GM12878 (cell line): ENCODE data around the gene ZNF506. TPM values are rescaled to one million over a fixed set of nuclear protein-coding genes. Genes with fewer than 3 reads are reported as not detected.

Experiments
- ATAC-seq: fragments of 200-7000 bp; cut with Tn5 transposase; 3 replicates; pipeline ENCODE4 v1.9.1; 2020; ENCODE audit warnings: mild to moderate bottlenecking, moderate library complexity
- BruUV-seq: library from RNA; stranded (reverse); fragments of 400-500 nt; replicated peaks from 2 replicates; lab custom pipeline; 2021; lab: Mats Ljungman, UMichigan
- CTCF ChIA-PET: fragments of 300-600 bp; sonication (Branson Sonifier 250); formaldehyde crosslinking; extraction: SDS; loops from one replicate; lab custom pipeline; 2021; ENCODE audit warnings: inconsistent platforms; lab: Yijun Ruan, JAX
- POLR2A ChIA-PET: fragments of 350-600 bp; formaldehyde crosslinking; extraction: SDS; loops from one replicate; lab custom pipeline; 2021; ENCODE audit warnings: inconsistent platforms; lab: Charles Lee
- RAD21 ChIA-PET: fragments of 300-600 bp; sonication (Branson Sonifier 250); formaldehyde crosslinking; loops from one replicate; lab custom pipeline; 2023; ENCODE audit warnings: antibody characterized with exemption; ENCODE audit not compliant: unreplicated experiment; lab: Charles Lee
- SMC1A ChIA-PET: fragments of 300-600 bp; sonication (Branson Sonifier 250); formaldehyde crosslinking; loops from one replicate; lab custom pipeline; 2023; ENCODE audit not compliant: unreplicated experiment, uncharacterized antibody; lab: Charles Lee
- DNase-seq: peaks from one replicate; pipeline ENCODE4 v3.0.0-alpha.2; 2011; ENCODE audit warnings: low read depth, low spot score
- FAIRE-seq: peaks from 3 replicates; lab custom pipeline; 2011; peaks lifted over from hg19 to GRCh38; lab: Jason Lieb, UNC
- H2AFZ ChIP-seq: 2 replicates; pipeline ENCODE4 v1.6.0; 2011; ENCODE audit warnings: low read depth, low read length, control low read depth; ENCODE audit not compliant: control insufficient read depth
- H3K27ac ChIP-seq: 2 replicates; pipeline ENCODE4 v1.5.1; 2011; ENCODE audit warnings: control low read depth; ENCODE audit not compliant: control insufficient read depth, insufficient read depth
- H3K27me3 ChIP-seq, 2 experiments: replicated peaks in 1 of 2; 2 replicates each; pipeline versions ENCODE4 v1.6.0 to v1.6.1; 2011; ENCODE audit warnings: low read length in 1 of 2; ENCODE audit not compliant: control insufficient read depth in 2 of 2, insufficient read depth in 2 of 2
- H3K36me3 ChIP-seq, 2 experiments: 2 replicates each; pipeline ENCODE4 v1.5.1; 2011; ENCODE audit warnings: low read length in 1 of 2; ENCODE audit not compliant: control insufficient read depth in 2 of 2, insufficient read depth in 2 of 2
- H3K4me1 ChIP-seq: 2 replicates; pipeline ENCODE4 v1.6.1; 2011; ENCODE audit warnings: mild to moderate bottlenecking, low read length, moderate library complexity, mixed read lengths; ENCODE audit not compliant: control insufficient read depth, insufficient read depth
- H3K4me2 ChIP-seq: 2 replicates; pipeline ENCODE4 v1.6.0; 2011; ENCODE audit warnings: control low read depth; ENCODE audit not compliant: control insufficient read depth, insufficient read depth
- H3K4me3 ChIP-seq: fragments of 200-600 bp; sonication (generic); 2 replicates; pipeline ENCODE4 v1.5.1; 2016
- H3K79me2 ChIP-seq: 2 replicates; pipeline ENCODE4 v1.6.0; 2011; ENCODE audit warnings: low read length; ENCODE audit not compliant: control insufficient read depth, insufficient read depth
- H3K9ac ChIP-seq: 2 replicates; pipeline ENCODE4 v1.8.0; 2011; ENCODE audit warnings: low read length, control low read depth, mixed read lengths; ENCODE audit not compliant: control insufficient read depth, insufficient read depth
- H3K9me3 ChIP-seq: replicated peaks from 3 replicates; pipeline ENCODE4 v1.5.1; 2011; ENCODE audit warnings: mild to moderate bottlenecking, low read length; ENCODE audit not compliant: control insufficient read depth, insufficient read depth
- H4K20me1 ChIP-seq: 2 replicates; pipeline ENCODE4 v1.6.0; 2011; ENCODE audit not compliant: control insufficient read depth, insufficient read depth
- ASH2L ChIP-seq: fragments of 300-600, 200-600 bp; sonication (generic); IDR thresholded peaks from 2 replicates; pipeline ENCODE4 v1.6.1; 2017; ENCODE audit warnings: low read depth, mild to moderate bottlenecking, borderline replicate concordance
- CBX5 ChIP-seq: sonication (generic); IDR thresholded peaks from 2 replicates; pipeline ENCODE4 v1.6.1; 2016; ENCODE audit warnings: low read depth, moderate library complexity, mild to moderate bottlenecking, inconsistent platforms
- CEBPZ ChIP-seq: fragments of 150-350 bp; IDR thresholded peaks from 2 replicates; pipeline ENCODE4 v1.6.1; 2016; ENCODE audit warnings: low read depth, low read length
- E4F1 ChIP-seq: fragments of 450-650 bp; IDR thresholded peaks from 2 replicates; pipeline ENCODE4 v1.6.1; 2018; ENCODE audit warnings: borderline replicate concordance, mild to moderate bottlenecking; ENCODE audit not compliant: partially characterized antibody
- IKZF2 ChIP-seq, 2 experiments: fragments of 450-650 bp; IDR thresholded peaks; 2 replicates each; pipeline ENCODE4 v1.6.1; 2017; ENCODE audit warnings: mild to moderate bottlenecking in 2 of 2, moderate library complexity in 2 of 2
- IRF5 ChIP-seq: fragments of 450-650 bp; IDR thresholded peaks from 2 replicates; pipeline ENCODE4 v1.6.1; 2017; ENCODE audit warnings: borderline replicate concordance
- KLF5 ChIP-seq: fragments of 450-650 bp; IDR thresholded peaks from 2 replicates; pipeline ENCODE4 v1.6.1; 2014; ENCODE audit warnings: mild to moderate bottlenecking; ENCODE audit not compliant: partially characterized antibody
- MLLT1 ChIP-seq: fragments of 450-650 bp; IDR thresholded peaks from 2 replicates; pipeline ENCODE4 v1.6.1; 2016; ENCODE audit warnings: mild to moderate bottlenecking
- MXI1 ChIP-seq: fragments of 150-350 bp; IDR thresholded peaks from 2 replicates; pipeline ENCODE4 v1.6.1; 2011; ENCODE audit warnings: low read depth, mild to moderate bottlenecking, inconsistent platforms, low read length, improper control_type of control experiment
- POLR2AphosphoS5 ChIP-seq: IDR thresholded peaks from 2 replicates; pipeline ENCODE4 v1.6.1; 2011; ENCODE audit warnings: mild to moderate bottlenecking, low read length, inconsistent platforms
- SPI1 ChIP-seq: IDR thresholded peaks from 2 replicates; pipeline ENCODE4 v1.6.1; 2011; ENCODE audit warnings: low read depth, mild to moderate bottlenecking, low read length, moderate library complexity, borderline replicate concordance; ENCODE audit not compliant: insufficient read depth
- SREBF1 ChIP-seq: IDR thresholded peaks from 2 replicates; pipeline ENCODE4 v1.6.1; 2012; ENCODE audit warnings: mild to moderate bottlenecking, low read length
- SUPT20H ChIP-seq: IDR thresholded peaks from 2 replicates; pipeline ENCODE4 v1.6.1; 2011; ENCODE audit warnings: low read depth, mild to moderate bottlenecking, low read length, moderate library complexity, borderline replicate concordance; ENCODE audit not compliant: control insufficient read depth
- TAF1 ChIP-seq: IDR thresholded peaks from 2 replicates; pipeline ENCODE4 v1.6.1; 2011; ENCODE audit warnings: mild to moderate bottlenecking, low read depth, low read length, borderline replicate concordance
- ZNF207 ChIP-seq: fragments of 450-650 bp; IDR thresholded peaks from 2 replicates; pipeline ENCODE4 v1.6.1; 2014; ENCODE audit warnings: antibody characterized with exemption, mild to moderate bottlenecking, borderline replicate concordance
- ZNF622 ChIP-seq: fragments of 450-650 bp; IDR thresholded peaks from 2 replicates; pipeline ENCODE4 v1.6.1; 2017; ENCODE audit warnings: mild to moderate bottlenecking, inconsistent platforms
- WGBS: methylation state at CpG from one replicate; pipeline ENCODE4 v1.1.6; 2016; ENCODE audit warnings: low lambda C conversion rate; ENCODE audit not compliant: insufficient replicate concordance, insufficient coverage; ENCODE audit errors: missing lambda C conversion rate; 5-methylcytosine and 5-hydroxymethylcytosine counted together
- in situ Hi-C: fragments of 300-500 bp; cut with MboI; formaldehyde crosslinking; loops from 9 replicates; pipeline ENCODE4 v1.14.3; 2018; ENCODE audit warnings: mixed read lengths
- intact Hi-C: fragments of 100-400 bp; cut with micrococcal nuclease; formaldehyde crosslinking; loops from one replicate; pipeline ENCODE4 v1.14.2; 2022; ENCODE audit not compliant: unreplicated experiment
- polyA plus RNA-seq, 11 experiments: library from polyadenylated mRNA; depleted of rRNA in 4 of 11; unstranded in 6 of 11; stranded (reverse) in 5 of 11; fragments of >200 nt; fragmentation: Nextera tagmentation in 4 of 11; fragmentation: Illumina TruSeq in 1 of 11; extraction: Ambion mirVana in 4 of 11; extraction: Trizol in 1 of 11; gene quantifications; 1 replicate in 1 of 11; 2 replicates in 10 of 11; pipeline versions ENCODE4 v1.2.1 to v1.2.3, GENCODE V29; 2011 to 2016; ENCODE audit warnings: inconsistent platforms in 2 of 11, missing spikeins in 2 of 11, low read depth in 1 of 11
- total RNA-seq, 4 experiments: library from RNA; depleted of rRNA in 3 of 4; stranded (reverse); fragments of >200 nt in 3 of 4; fragmentation: Illumina TruSeq in 1 of 4; extraction: Trizol in 1 of 4; gene quantifications; 2 replicates each; pipeline versions ENCODE4 v1.2.1 to v1.2.3, GENCODE V29; 2013 to 2021

Gene ZNF506
- total and polyA plus RNA-seq, 10 of the 15 experiments (the other 5 are each of a cell fraction or from before 2014, with no cell fraction given), result 3.5 to 12.0 (median 7.9) TPM

- no peaks in the 10 kb centered on the region for H4K20me1 ChIP-seq
- no peak for FAIRE-seq
- ChIA-PET CTCF (interaction anchor here (1.6 kb wide), 1 partner anchor 15 kb away, joined by 3 read pairs; no protein-coding TSS in a partner anchor), POLR2A (no interaction called here), SMC1A (interaction anchor here (1.0 kb wide), 1 partner anchor 11 kb away, joined by 3 read pairs; no protein-coding TSS in a partner anchor), RAD21 (interaction anchor here (0.8 to 1.2 kb wide), 2 partner anchors 42 to 47 kb away, joined by 3 to 5 read pairs; partner anchors contain the start of gene ZNF253)
- H3K4me2 ChIP-seq, result no peak overlapping the region
- WGBS, result 0% methylated on average over 2 of the region's 2 CpGs
- intact Hi-C loops (loop anchor here (5.0 kb wide), 3 partner anchors 43 to 162 kb away; partner anchors contain the start of genes ATP13A1, ZNF253 and ZNF93), in situ Hi-C loops (no loop called here)
- ATAC-seq, result peak; percentile 45
- H3K9me3 ChIP-seq, result peaks cover 26% of the 10 kb centered on the region
- H3K4me1 ChIP-seq, result peaks cover 2% of the 10 kb centered on the region; the same call in 1 of the 2 replicates
- H3K79me2 ChIP-seq, result peaks cover 8% of the 10 kb centered on the region
- H3K9ac ChIP-seq, result no peak overlapping the region
- no peak overlapping the region for H3K27ac ChIP-seq
- DNase-seq, result peak; percentile 52
- H2AFZ ChIP-seq, result no peak overlapping the region
- no peaks in the 10 kb centered on the region for H3K36me3 ChIP-seq
- BruUV-seq, result no TSS peak
- no peaks in the 10 kb centered on the region for H3K27me3 ChIP-seq
- H3K4me3 ChIP-seq, result no peak overlapping the region
- TF ChIP-seq ASH2L, result no peak
- TF ChIP-seq KLF5, result no peak
- TF ChIP-seq SREBF1, result no peak
- TF ChIP-seq SUPT20H, result no peak
- TF ChIP-seq CBX5, result peak; percentile 78
- TF ChIP-seq ZNF622, result no peak
- peak; percentile 76 to 78 for TF ChIP-seq IKZF2 (IDR thresholded peaks at IDR 0.05)
- no peak for TF ChIP-seq IRF5
- no peak for TF ChIP-seq CEBPZ
- TF ChIP-seq SPI1, result peak; percentile 78
- no peak for TF ChIP-seq TAF1
- no peak for TF ChIP-seq POLR2AphosphoS5
- TF ChIP-seq E4F1, result no peak
- TF ChIP-seq MLLT1, result no peak
- no peak for TF ChIP-seq ZNF207
- TF ChIP-seq MXI1, result no peak
Measured at GRCh38 chr19:19823916-19824315, 2.4 kb upstream of the ZNF506 start.
